GM18498 (cell line): ENCODE measurements around the gene ASPG.

Experiments used
- ATAC-seq: cut with Tn5 transposase; IDR thresholded peaks from one replicate; pipeline ENCODE4 v1.9.1; 2021; ENCODE audit warnings: mild to moderate bottlenecking, moderate library complexity; ENCODE audit not compliant: unreplicated experiment

Gene ASPG

DNA sequence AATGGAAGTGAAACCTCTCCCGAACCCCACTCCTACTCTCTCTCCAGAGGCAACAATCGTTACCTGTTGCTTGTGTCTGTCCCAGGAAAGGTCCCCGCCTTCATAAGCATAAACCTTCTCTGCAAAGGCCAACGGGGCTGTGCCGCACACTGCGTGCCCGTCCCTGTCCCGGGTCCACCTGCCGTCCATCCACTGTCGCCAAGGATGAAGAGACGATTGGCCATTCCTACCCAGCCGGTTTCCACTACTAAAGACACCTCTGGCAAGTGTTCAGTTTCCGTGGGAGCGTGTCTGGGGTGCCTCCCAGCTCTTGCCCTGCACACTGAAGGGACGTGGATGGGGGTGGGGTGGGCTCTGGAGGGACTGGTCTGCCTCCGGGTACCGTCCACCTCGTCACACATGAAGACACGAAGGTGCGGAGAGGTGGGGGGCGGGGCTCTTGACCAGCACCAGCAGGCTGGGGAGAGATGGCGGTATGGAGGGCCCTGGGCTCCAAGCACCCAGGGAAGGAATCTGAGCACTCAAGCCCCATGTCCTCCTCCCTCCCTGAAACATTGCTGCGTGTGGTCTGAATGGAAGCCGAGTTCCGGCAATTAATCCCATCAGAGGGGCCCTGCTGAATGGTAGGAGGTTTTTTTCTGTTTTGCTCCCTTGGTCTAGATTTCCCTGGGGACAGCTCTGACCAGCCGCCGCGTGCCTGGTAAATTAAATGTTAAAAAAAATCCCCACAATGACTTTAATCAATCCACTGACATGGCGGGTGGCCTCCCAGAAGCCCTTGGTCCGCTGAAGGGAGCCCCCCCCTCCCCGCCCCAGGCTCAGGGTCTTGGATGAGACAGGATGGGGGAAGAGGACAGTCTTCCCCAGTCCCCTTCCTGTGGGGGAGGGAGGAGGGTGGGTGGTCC, 48.8 kb downstream of the ASPG start:
- ATAC-seq, result no peak

DNA sequence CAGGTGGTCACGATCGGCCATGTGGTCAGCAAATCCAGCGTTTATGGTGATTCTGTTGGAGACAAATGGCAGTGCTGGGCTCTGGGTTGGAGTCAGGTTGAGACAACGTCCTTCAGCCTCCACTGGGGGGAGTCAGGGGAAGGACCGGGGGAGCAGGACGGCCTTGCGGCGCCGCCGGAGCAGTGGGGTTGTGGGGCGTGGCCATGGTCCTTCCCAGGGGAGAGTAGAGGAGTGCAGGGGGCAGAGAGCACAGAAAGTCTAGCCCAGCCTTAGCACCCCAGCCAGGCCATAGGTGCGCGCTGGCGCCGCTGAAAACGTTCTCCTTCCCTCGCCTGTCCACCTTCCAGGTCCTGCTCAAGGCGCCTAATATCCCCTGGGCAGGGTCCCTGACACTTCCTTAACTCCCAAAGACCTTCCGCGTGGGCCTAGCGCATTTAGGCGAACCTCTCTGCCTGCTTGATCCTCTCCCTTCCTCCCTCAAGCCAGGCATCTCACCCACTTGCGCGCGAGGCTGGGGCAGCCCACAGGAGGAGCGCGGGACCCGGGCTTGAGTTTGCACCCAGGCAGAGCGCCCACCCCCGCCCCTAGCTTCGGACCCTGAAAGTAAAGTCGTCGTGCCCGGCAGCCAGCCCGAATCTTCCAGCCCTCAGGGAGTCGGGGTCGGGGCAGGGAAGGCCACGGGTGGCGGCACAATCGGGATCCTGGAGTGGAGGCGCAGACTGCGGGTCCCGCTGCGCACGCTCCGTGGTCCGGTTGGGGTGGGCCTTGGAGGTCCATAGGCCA, 49.8 kb downstream of the ASPG start:
- ATAC-seq, result no peak

DNA sequence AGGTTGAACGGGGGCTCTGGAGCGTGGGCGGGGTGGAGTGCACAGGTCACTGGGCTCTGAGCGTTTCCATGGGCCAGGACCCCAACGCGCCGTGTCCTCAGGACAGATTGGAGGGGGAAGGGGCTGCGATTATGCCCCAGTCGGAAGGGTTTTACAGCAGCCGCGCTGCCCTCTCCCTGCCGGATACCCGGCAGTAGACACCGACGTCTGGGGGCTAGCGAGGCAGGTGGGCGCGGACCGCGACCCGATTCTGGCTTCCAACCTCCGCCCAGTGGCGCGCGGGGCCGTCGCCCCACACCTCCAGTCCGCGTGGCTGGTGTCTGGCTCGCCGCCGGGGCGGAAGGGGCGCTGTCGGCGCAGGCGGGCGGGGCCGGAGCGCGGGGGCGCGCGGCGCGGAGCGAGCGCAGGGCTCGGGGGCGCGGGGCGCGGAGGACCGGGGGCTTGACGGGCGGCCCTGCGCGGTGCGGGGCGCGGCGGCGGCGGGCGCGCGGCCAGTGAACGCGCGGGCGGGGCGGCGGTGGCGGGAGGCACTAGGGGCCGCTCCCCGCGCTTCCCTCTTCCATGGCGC, 50.5 kb downstream of the ASPG start:
- no peak for ATAC-seq

DNA sequence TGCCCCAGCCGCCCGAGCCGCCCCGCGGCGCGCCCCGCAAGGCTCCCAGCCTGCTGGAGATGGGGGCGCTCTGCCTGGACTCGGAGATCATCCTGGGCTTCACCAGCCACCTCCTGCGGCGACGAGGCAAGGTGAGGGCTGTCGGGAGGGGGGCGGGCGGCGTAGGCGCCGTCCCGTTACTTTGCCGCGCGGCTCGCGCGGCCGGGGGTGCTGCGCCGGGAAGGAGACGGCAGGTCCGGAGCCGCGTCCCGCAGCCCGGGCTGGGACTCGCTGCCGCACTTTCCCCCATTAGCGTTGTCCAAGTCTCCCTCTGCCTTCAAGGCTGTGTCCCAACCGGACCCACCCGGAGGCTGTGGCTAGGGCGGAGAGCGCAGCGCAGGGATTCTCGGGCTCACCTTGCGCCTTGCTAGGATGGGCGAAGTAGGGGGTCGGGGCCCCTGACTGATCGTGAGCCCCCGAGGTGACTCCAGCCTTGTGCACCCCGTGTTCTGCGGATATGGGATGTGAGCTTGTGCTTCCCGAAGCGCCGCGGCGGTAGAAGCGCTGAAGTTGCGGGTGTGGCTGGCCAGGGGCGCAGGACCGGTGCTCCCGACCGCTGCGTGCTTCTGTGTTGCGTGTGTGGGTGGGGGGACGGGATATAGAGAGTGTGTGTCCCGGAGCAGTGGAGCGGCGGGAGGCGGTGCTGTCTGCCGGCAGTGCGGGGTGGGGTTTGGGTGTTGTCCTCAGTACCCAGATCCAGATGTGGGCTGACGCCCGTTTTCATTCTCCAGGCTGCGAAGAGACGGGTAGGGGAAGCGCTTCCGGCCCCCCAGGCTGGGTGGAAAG, 51.2 kb downstream of the ASPG start:
- no peak for ATAC-seq

DNA sequence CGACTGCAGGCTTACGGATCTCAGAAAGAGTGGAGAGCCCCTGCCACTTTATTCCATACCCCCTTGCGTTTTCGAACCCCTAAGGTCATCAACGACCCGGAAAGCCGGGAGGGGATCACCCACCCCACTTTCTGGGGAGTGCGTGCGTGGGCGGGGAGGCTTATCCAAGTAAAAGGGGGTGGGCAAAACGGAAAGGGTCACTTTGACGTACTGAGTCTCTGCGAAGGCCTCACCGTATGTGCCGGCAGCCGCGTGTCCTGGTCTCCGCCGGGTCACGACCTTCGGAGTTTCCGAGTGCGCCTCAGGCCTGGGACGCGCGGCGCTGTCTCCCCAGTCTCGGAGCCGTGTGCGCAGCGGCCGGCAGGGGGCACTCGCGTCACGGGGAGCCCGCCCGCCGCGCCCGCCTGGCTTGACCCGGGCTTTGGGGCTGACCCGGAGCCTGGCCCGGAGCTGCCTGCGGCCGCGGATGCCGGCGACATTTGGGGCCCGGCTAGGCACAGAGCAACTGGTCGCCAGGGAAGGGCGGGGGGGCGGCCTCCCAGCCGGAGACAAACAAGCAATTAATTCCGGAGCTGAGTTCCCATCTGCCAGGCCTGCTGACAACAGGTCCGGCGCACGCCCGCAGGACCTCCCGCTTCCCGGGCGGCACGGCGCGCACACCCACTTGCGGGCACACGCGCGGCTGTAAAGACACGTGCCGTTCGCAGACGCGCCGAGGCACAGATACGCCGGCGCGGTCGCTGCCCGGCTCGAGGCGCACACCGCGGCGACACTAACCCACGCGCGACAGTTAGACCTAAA, 52.0 kb downstream of the ASPG start:
- ATAC-seq, result no peak

DNA sequence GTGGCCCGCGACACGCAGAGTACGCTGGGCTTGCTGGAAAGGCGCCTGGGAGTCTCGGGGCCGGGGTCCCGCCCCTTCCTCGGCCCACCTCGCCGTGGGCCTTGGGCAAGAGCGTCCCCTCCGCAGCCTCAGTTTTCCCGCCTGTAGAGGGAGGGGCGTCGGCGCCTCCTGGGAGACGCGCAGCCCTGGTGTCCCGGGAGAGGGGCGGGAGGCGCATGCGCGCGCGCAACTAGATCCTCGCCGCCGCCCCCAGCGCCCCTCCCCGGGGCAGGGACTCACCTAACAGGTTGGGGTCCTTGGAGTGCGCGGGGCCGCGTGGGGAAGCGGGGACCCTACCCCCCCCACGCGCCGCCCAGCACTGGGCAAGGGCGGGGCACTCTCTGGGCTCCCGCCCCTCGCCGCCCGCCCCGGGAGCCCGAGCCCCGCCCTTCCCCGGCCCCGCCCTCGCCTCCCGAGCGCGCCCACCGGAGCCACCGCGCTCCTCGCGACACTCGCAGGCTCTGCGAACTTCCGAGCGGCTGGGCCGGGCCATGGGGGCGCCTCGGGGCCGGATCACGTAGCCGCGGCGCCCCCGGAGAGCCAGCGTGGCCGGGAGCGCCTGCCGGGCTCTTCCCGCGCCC, 52.7 kb downstream of the ASPG start, which contains the start of gene KIF26A:
Gene KIF26A (plus strand): TSS at position 490 of the 620 bp plus-strand sequence. CDS start 136 bp downstream, outside the sequence.
- no peak for ATAC-seq

DNA sequence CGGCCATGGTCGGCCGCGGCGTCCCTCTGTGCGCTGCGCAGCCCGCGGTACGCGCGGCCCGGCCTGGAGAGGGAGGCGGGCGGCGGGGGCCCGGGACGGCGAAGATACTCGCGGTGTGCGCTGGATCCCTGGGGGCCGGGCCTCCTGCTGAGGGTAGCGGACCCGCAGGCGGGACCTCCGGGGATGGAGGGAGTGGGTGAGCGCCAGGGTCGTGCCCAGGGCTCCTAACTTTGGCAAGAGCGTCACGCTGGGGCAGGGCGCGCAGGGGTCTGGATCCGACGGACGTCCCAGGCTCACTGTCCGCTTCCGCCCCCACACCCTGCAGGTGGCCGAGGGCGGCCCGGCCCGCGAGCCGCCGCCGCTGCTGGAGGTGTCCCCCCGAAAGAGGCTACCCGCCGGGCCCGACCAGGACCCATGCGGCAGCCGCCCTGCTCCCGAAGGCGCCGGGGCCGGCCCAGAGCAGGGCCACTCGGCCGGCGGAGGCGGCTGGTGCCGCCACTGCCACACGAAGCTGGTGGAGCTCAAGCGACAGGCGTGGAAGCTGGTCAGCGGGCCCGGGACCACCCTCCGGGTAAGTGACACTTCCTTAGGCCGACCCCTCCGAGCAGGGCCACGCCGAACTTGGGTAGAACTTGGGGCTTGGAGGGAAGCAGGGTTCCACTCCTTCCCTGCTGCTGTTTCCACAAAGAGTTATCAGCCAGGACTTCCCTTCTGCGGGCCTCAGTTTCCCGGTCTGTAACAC, 53.4 kb downstream of the ASPG start:
- ATAC-seq, result no peak

DNA sequence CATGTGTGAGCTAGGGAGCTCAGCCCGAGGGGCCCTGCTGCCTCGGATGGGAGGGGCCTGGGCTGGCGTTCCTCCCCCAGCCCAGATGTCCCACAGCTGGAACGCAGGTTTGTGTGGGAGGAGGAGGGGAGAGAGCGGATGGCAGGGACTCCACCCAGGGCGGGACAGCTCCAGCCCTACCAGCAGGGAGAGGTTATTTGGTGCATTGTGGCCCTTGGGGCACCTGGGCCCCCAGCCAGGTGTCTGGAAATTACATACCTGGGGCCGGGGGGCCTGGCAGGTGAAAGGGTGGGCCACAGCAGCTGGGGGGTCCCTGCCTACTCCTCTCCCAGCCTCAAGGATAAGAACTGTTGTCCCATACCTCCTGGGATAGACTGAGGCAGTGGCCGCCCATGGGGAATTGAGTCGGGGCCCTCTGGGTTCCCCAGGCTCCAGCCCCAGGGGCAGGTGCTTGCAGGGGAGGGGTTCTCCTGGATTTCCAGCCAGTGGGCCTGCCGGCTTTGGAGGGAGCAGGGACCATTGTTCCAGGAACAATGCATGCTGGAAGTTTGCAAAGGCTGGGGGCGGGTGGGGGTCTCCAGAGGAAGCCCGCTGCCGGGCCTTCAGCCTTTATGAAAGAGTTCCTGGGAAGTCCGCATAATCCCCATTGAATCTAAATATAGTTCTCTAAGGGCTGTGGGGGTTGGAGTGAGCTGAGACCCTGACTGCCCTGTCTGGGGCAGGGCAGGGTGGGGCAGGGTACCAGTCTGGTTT, 54.1 kb downstream of the ASPG start:
- ATAC-seq, result no peak

DNA sequence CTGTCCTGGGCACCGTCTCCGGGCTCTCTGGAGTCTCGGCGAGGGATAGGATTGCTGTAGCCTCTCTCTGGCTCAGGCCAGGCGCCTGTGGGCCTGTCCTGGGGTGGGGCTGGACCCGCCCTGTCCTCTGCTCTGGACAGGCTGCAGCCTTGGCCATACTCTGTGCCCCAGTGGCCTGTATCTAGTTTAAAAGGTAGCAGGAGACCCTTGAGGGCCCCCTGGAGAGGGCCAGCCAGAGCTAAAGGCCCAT, 54.6 kb downstream of the ASPG start:
- no peak for ATAC-seq

DNA sequence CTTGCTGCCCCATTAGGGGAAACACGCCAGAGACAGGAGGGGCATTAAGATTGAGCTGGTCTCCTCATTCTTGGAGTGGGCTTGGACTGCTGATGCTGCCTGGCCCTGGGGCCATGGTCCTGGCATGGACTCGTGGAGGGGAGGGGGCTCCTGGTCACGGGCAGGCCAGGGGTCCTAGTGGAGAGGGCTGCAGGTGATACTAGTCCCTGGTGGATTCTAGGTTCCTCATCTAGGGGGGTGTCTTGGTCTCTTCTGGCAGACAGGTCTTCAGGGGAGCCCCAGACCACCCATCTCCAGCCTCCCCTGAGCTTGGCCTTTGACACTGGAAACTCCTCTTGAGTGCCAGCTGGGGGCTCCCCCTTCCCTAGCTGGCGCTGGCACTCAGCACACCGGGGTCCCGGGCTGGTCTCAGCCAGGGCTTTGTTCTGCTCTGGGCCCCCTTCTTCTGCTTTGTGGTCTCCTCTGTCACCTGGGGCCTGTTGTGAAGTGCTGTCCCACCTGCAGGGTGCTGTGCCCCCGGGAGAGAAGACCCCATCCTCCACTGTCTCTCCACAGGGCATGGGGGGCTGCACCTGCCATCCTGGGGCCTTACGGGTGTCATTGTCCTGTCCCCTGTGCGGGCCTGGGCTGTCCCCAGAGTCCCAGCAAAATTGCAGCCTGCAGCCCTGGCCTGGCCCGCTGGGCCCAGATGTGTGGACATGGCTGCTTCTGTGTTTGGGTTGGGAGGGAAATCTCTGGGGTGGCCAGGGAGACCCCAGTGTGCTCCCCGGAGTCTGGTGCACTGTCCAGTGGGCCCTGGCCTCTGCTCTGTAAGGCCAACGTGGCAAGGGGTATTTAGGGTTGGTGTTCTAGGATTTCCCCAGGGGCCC, 55.2 kb downstream of the ASPG start:
- ATAC-seq, result no peak

DNA sequence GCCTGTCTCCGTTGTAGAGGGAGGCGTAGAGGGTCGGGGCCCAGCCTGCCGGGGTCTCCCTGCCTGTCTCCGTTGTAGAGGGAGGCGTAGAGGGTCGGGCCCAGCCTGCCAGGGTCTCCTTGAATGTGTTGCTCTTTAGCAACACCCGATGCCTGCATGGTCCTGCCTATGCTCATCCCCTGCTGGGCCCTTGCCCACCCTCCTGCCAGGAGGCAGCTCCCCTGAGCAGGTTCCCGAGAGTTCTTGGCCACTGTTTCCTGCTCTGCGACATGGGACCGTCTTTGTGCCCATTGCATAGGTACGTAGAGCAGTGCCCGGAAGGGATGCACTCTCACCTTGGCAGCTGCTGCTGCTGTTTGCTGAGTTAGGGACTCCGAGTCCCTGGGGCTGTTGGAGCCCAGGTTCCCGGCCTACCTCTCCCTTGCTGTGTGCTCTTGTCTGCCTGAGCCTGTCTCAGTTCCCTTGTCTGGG, 56.2 kb downstream of the ASPG start:
- ATAC-seq, result no peak

DNA sequence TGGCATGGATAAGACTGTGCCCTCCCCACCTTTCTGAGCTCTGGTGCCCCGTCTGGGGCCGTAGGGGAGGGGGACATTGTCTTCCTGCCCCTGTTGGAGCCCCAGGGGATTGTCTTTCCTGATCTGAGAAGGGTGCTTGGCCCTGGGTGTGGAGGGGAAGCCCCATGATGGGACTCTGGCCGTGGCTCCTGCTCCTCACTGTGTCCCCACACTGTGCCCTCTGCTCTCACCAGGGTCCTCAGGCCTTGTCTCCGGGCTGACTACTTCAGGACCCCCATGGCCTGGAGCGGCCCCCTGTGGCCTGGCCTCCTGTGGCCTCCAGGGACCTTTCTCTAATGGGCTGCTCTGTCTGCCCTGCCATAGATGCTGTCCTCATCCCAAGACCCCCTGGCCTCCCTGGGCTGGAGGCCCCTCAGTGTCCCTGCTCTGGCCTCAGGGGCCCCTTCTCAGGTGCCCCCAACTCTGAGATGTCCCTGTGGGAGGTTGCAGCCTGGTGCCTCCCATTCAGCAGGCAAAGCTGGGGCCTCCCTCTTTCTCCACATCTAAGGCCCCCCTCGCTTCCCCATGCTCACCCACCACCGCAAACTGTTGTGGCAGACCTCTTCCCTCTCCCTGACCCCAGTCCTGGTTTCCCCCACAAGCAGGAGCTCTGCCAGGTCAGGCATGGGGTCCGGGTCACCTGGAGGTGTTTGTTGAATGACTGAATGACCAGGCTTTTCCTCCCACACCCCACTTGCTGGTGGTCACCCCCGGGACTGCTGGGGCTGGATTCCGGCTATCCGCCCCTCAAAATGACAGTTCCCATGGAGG, 56.8 kb downstream of the ASPG start:
- ATAC-seq, result no peak

DNA sequence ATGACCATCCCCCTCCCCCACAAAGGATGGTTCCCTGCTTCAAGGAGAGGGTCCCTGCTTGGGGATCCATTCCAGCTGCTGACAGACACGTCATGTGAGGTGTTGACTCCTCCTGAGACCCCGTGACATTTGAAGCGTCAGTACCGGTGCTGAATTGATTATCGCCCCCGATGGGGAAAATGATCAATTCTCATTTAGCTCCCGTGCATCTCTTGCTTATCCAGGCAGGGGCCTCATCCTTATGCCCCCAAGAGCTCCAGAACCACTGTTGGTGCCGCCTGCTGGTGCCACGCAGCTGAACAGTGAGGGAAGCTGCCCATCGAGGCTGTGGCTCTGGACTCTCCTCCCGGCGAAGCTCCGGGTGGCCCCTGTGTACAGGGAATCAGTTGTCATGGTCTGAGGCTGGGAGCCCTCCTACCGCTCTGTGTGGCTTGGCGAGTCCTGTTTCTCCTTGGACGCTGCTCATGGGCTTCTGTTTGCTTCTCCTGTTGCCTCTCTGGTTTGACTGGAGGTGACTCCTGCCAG, 57.5 kb downstream of the ASPG start:
- no peak for ATAC-seq

DNA sequence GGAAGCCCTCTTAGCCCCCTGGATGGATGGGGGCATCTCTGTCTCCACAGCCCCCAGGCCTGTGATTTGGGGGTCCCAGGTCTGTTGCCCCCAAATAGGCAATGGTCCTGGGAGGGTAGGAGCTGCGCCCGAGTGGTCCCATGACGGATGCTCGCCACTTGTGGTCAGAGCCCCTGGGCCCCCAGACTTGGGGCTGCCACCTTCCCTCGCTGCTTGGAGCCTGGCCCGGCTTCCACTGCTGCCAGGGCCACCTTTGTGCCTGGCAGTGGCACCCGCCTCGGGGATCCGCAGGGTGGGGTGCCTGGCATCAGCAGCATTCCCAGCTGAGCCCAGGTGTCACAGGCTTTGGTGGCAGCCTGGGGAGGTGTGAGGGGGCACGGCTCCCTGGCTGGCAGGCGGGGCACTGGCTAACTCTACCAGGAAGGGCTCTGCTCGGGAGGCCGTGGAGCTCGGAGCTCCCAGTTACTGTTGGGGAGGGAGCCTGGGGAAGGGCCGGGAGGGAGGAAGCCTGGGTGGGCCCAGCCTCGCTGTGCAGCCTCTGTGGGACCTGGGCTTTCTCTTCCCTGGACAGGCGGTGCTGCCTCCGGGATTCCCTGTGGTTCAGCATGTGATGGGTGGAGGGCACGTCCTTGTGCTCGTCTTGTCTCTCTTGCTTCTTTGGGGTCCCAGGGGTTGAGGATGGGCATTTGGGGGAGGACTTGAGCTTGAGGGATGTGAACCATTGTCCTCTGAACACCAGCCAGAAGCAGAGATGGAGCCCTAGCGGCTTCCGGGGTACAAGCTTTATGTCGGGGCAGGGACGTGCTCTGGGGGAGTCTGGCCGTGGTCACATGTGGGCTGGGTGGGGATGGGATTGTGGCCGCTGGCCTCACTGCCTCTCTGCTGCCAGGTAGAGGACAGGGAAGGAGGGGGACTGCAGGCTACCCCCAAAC, 58.3 kb downstream of the ASPG start:
- no peak for ATAC-seq

DNA sequence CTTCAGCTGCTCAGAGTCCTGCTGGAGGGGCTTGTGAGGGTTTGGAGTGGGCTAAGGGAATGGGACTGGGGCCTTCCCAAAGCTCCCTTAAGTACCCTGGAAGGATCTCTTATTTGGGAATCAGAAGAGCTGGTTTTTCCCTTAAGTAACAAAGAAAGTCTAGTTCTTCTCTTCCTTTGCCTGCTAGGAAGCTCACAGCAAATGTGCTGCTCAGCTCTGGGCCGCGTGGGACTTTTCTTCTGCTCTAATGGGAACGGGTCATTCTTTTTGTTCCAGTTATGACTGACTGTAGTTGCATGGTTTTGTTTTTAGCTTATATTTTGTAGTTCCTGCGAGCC, 58.9 kb downstream of the ASPG start:
- no peak for ATAC-seq
